RWPE1 (cell line): ENCODE data around the gene PLPP3.

Experiments
- CTCF ChIA-PET: fragments of 350-600 bp; sonication (Branson Sonifier 250); formaldehyde crosslinking; extraction: SDS; loops from one replicate; lab custom pipeline; 2021; lab: Yijun Ruan, JAX
- POLR2A ChIA-PET: fragments of 400-600 bp; formaldehyde crosslinking; extraction: SDS; loops from one replicate; lab custom pipeline; 2020; ENCODE audit warnings: antibody characterized with exemption; ENCODE audit not compliant: low non-redundant PET; lab: Yijun Ruan, JAX
- DNase-seq: peaks from one replicate; pipeline ENCODE4 v3.0.0; 2012; ENCODE audit warnings: low spot score
- H3K27ac ChIP-seq: fragments of 450-650 bp; 2 replicates; pipeline ENCODE4 v1.5.1; 2017
- CTCF ChIP-seq: fragments of 450-650 bp; conservative IDR thresholded peaks from 2 replicates; pipeline ENCODE4 v1.5.1; 2017; ENCODE audit warnings: low read depth, mild to moderate bottlenecking

PLPP3 gene

GRCh38 chr1:56533197-56533596, 46.2 kb downstream of the PLPP3 start:
- TF ChIP-seq CTCF, result no peak
- CTCF ChIA-PET, result no interaction called here
- no peak overlapping the region for H3K27ac ChIP-seq
- no peak for DNase-seq
- POLR2A ChIA-PET, result no interaction called here

- no peak for TF ChIP-seq CTCF
- no peak for DNase-seq
- ChIA-PET POLR2A (no interaction called here), CTCF (interaction anchor here (0.6 kb wide), 1 partner anchor 46 kb away, joined by 4 read pairs; no protein-coding TSS in a partner anchor)
- no peak overlapping the region for H3K27ac ChIP-seq
Observed at GRCh38 chr1:56532350-56532683, 47.0 kb downstream of the PLPP3 start.

GRCh38 chr1:56531624-56532349, 47.6 kb downstream of the PLPP3 start:
- no peak overlapping the region for H3K27ac ChIP-seq
- ChIA-PET CTCF (no interaction called here), POLR2A (no interaction called here)
- TF ChIP-seq CTCF, result no peak
- no peak for DNase-seq

GRCh38 chr1:56529801-56530200, 49.6 kb downstream of the PLPP3 start:
- TF ChIP-seq CTCF, result no peak
- ChIA-PET CTCF (no interaction called here), POLR2A (no interaction called here)
- no peak for DNase-seq
- H3K27ac ChIP-seq, result no peak overlapping the region

GRCh38 chr1:56527548-56528302, 51.6 kb downstream of the PLPP3 start:
- ChIA-PET POLR2A (no interaction called here), CTCF (no interaction called here)
- TF ChIP-seq CTCF, result no peak
- no peak overlapping the region for H3K27ac ChIP-seq
- DNase-seq, result no peak

- TF ChIP-seq CTCF, result no peak
- H3K27ac ChIP-seq, result no peak overlapping the region
- CTCF ChIA-PET, result no interaction called here
- POLR2A ChIA-PET, result no interaction called here
- no peak for DNase-seq
Observed at GRCh38 chr1:56526571-56527174, 52.7 kb downstream of the PLPP3 start.
